GM18868 (cell line): Measurements from ENCODE around the gene ITIH6.
"Not testable (repeated sequence)": the region's sequence is repeated elsewhere in the genome, so short reads cannot be mapped to it uniquely, and the experiment has no call there.

Experiments used
- ATAC-seq: cut with Tn5 transposase; IDR thresholded peaks from one replicate; pipeline ENCODE4 v1.9.1; 2021; ENCODE audit warnings: mild to moderate bottlenecking, moderate library complexity; ENCODE audit not compliant: unreplicated experiment

ITIH6 gene

DNA sequence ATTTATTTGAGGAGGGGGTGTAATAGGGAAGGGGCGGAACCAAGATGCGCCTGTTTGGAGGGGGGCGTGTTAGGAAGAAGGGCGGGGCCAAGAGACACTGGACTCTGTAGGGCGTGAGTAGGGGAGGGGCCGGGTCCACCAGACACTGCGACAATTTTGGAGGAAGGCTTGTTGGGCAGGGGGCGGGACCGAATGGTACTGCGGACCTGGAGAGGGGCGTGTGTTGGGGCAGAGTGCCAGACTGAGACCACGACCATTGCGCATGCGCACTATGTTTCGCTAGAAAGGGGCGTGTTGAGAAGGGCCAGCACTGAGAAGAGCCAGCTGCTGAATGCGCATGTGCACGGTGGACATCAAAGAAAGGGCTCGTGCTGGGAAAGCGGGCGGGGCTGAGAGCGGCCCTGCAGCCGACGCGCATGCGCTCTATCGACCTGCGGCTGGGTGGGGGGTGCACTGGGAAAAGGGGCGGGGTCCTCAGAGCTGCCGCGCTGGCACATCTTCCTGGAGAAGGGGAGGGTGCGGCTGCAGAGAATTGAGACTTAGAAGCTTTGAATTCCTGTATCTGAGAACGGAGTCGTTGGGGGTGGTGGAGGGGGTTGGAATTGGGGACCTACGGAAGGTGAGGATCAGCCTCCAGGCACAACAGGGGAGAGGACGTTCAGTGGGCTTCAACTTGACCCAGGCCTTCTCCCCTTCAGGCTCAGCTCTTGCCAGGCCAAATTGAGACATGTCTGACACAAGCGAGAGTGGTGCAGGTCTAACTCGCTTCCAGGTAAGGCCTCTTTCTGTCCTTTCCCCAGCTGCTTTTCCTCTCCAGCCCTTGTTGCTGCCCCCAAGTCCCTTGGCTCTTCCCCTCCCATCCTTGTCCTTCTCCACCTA lies 10.8 kb upstream of the ITIH6 start:
- peak; percentile 80 for ATAC-seq

DNA sequence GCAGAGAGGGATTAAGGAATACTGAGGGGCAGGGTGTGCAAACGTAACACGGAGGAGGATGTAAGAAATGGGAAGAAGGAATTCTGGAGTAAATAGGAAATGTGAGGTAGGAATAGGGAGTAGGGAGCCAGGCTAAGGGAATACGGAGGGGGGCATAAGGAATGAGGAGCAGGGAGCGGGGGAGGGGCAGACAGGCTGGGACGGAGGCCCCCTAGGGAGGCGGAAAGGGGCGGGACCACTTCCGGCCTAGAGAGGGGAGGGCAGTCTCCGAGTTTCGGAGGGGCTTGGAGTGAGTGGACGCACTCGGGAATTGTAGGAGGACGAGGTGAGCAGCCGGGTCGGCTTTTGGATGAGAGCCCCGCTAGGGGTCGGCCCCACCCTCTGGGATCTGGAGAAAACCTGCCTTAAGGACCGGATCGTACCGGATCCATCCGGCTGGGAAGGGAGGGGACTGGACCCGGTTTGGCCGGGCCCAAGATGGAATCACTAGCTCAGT lies 10.1 kb upstream of the ITIH6 start:
- ATAC-seq = peak; percentile 24

DNA sequence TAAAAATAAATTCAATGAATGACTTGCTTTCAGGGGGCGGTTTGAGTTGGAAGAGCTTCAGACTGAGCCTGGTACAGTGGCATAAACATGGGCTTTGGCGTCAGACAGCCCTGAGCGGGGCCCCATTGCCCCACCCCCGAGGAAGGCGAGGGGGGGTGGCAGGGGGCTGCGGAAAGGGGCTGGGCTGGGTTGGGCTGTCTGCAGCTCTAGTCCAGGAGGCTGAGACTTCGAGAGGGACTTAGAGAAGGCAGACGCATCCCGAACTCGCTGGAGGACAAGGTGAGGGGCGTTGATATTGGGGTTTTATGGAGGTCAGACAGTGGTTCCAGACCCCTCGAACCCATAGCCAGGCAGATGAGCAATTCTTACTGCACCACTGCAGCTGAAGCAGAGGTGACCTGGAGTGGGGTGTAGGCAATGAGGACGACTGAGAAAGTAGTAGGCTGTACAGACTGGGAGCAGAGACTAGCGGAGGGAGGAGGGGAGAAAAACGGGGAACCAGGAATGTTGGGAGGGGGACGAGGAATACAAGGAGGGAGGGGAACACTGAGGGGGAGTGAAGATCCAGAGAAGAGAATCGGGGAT lies 9.6 kb upstream of the ITIH6 start, which contains the start of gene MAGED2:
TSS of gene MAGED2 (plus strand) at position 222 of the 585 bp plus-strand sequence. CDS start 1,587 bp downstream, outside the sequence.
- ATAC-seq = no peak

DNA sequence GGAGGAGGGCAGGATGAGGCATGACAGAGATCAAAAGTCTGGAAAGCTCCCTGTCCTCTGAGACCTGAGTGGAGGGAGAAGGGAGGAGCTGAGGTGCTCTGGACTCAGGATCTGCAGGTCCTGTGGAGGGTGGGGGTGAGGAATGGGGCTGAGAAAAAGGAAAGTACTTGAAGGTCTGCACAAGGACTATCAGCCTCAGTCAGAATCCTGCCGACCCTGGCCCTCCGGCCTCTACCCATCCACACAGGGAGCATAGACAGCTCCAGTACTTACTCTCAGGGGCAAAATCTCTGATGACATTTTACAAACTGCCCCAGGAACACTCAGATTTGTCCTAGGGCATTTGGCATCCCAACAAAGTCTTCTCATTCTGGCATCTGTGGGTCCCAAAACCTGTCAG lies 991 bp upstream of the ITIH6 start:
- ATAC-seq = no peak

DNA sequence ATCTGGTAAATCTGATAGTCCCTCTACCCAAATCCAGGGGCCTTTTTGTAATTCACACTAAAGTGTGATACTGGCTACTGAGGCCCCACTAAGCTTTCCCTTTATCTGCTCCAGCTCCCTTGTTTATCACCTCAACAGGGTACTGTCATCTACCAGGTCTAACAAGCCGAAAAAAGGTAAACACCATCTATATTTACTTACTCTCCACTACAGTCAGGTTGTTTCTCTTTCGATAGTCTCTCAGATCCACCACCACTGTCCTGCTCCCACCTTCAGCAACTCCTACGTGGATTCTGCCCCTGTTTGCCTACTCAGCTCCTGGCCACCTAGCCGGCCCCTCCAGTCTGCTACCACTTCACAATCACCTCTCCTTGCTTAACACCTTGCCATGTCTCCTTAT lies 3.3 kb downstream of the ITIH6 start:
- ATAC-seq = no peak

DNA sequence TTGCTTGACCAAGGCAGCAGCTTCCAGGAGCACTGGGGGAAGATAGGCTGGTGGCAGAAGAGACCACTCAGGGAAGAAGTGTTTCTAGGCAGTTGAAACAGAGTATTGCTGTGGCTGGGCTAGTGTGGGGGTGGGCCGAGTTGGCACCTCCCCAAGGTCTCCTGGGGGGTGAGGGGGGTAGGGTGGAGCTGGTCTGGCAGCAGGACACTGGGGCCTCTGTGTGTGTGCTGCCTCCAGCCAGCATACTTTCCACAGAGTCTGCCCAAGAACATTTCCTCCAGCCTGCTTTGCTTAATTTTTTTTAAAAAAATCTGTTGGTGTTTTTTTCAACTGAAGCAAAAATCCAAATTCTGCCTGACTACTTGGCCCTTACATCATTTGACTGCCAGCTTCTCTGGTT lies 4.0 kb downstream of the ITIH6 start:
- no peak for ATAC-seq

DNA sequence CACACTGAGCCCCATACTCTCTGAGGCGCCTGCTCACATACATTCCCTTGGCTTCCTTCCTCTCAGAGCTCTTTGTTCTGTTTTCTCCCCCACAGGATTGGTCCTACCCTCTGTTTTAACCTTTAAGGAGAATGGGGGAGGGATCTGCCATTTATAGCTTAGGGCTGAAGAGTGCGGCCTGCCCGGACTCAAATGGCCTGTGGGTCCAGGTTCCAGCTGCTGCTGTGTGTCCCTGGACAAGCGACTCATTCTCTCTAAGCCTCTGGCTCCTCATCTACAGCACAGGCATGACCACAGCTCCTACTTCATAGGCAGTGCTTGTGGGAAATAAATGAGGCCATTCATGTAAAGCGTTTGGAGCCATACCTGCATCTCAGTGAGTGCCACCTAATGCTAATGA lies 8.7 kb downstream of the ITIH6 start:
- not testable (repeated sequence) for ATAC-seq

DNA sequence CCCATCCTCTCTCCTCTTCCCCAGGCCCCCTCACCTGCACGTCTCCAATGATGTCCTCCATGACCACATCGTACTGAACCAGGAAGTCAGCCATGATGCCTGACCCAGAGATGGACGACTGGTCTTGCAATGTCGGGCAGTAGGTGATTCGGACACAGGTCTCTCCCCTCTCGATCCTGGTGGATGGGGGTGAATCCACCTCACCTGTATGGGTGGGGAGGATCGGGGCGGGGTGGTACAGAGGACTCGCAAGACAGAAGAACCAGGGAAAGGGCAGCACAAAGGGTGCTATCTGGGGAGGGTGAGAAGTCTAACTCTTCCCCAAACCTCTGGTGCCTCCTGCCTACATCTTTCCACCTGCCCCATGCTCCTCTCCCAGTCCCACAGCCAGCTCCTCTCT lies 9.6 kb downstream of the ITIH6 start:
- no peak for ATAC-seq

DNA sequence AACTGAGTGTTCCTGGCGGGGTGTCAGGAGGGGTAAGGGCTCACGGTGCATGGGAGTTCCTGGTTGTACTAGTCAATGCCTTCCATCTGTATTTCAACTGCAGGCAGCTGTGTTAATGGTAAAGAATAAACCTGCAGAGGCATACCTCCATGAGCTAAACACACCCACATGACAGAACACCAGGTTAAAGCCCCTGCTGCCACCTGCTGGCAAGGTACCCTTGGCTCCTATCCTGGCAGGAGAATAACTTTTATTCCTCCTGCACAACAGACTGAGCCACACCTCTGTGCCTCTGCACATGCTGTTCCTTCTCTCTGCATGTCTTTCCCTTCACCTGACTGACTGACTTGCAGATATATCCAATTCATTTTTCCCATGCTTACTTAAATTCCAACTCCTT lies 11.1 kb downstream of the ITIH6 start:
- peak; percentile 64 for ATAC-seq

DNA sequence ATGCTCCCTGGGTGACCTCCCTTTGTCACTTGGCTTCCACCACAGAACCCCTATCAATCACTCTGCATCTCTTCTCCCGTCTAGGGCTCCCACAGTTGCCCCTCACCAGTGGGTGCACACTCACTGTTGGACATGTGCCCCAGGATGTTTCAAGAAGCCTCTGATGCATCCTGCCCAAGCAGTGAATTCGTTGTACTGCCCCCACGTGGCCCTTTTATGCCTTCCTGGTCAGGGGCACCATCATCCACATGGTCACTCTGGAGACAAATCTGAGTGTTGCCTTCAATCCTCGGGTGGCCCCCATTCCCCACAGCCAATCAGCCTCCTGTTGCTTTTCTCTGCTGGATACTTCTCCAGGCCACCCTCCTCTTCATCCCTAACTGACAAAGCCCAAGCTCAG lies 12.2 kb downstream of the ITIH6 start:
- no peak for ATAC-seq

DNA sequence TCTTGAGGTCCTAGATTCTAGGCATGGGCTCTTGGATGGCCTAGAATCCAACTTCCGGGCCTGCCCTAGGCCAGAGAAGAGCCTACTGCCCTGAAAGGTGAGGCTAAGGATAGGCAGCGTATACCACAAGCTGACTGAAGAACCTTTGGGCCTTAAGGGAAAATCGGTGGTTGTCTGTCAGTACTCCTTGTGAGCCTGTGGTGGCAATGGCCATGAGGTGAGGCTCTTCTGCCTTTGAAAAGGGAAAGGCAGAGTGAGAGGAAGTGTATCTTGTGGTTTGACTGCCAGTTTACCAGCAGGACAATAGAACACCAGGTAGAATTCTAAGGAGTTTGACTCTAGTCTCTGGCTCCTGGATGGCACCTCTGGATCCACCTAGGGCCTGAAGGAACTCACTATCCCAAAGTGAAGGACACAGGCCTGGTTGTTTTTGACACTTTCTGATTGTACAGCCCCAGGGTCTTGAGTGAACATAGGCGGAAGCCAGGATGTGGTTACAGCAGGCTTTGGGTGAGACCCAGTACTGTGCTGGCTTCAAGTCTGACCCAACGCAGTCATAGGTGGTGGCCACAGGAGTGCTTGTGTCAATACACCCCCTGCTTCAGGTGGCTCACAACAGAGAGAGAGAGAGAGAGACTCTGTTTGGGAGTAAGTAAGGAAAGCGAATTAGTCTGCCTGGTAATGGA lies 20.9 kb downstream of the ITIH6 start:
- ATAC-seq = no peak

DNA sequence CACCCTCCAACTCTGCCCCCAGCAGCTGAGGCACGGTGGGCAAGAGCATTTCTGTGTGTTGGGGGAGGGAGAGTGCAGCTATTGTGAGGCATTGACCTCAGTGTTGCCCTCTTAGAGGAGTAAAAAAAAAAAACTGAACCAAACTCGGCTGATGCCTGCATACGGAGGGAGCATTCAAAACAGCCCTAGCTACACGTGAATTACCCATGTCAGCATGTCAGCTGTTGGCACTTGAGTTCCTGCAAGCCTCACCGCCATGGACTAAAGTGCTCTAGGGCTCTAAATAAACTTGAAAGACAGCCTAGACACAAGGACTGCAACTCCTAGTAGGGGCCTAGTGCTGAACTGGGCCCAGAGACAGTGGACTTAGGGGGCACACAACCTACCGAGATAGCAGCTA lies 22.0 kb downstream of the ITIH6 start:
- no peak for ATAC-seq

DNA sequence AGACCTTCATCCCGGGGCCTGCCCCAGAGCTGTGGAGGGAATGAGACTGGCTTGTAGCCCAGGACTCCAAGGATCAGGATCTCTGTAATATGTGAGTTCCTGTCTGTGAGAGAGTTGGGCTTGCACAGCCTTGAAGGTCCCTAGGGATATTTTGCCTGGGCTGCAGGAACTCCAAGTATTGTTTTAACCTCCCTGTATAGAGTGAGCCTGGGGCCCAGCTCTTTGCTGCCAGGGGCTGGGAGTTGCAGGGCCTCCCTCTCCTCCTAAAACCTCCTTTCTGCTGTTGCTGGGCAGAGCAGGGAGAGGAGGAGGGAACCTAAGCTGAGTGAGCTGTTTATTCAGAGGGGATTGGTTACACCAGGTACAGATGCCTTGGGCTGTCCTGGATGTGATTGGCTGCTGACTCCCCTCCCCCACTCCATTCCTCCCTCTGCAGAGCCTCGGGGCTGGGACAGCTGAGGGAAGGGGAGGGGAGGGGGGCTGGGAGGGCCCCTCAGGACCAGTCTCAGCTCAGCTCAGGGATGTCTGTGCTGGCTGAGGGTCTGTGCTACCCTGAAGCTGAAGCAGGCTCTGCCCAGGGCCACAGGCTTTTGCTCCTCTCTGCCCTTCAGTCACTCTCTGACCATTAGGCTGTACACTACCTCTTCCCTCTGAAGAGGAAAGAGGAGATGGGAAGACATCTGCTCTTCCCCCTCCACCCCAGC lies 23.5 kb downstream of the ITIH6 start:
- not testable (repeated sequence) for ATAC-seq

DNA sequence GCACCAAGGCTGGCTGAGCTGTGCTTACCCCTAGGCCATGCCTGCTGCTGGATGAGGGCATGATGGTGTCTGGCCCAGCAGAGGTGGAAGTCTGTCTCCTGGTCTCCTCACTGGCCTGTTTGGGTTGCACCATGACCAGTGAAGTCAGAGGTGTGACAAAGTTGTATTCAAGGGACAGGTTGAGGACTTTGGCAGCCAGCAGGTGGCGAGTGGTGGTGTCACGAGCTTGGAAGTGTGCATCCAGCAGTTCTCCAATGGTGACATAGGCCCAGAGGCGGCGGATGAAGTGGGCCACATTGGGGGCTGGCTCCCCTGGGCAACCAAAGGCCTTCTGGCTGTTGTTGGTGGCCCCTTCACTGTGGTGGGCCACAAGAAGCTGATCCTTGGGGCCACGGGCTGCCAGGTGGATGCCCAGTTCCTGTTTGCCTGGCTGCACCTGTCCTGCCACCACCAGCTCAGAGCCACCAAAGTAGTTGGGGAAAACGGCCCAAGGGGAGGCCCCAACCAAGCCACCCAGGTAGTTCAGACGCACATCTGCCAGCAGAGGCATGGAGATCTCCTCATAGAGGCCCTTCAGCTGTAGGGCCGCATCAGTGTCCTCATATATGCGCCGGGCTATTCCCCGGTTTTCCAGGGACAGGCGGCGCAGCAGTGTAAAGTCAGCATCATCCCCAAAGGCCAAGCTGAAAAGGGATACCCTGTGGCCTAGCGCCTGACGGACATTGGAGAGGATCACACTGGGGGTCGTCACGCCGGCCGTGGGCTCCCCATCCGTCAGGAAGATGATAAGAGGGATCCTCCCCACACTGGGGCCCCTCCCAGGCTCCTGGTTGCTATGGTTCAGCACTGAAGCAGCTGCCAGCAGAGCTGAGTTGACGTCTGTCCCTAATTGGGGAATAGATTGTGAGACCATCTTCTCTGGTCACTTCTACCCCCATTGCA lies 39.7 kb downstream of the ITIH6 start:
- ATAC-seq = no peak

DNA sequence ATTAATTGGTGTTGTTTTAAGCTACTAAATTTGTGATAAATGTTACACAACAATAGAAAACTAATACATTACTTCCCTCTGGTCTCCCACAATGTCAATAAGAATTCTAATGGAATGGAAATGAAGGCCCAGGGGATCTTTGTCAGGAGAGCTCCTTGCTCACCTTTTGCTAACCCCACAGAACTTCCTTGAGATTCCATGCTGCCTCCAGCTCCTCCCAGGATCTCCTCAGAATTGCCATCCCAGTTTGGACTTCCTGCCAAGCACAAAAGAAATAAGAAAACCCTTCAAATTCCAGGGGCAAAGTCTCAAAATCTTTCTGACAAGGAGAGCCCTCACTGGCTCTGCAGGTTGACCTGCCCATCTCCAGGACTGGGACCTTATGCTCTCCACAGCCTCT lies 43.2 kb downstream of the ITIH6 start:
- no peak for ATAC-seq

DNA sequence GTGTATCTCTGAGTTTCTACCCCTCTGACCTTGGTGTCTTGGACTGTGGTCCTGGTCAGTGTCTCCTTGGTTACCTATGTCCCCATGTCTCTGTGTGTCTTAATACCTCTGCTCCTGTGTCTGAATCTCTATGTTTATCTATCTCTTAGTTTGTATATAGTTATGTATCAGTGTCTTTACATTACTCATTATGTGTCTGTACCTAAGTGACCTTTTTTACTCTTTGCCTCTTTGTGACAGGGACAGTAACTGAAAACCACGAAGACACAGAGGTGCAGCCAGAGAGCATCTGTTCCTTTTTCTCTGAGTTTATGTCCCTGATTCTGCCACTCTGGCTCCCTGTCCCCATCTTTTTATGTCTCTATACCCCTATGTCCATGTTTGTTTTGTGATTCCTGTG lies 49.4 kb downstream of the ITIH6 start:
- ATAC-seq = peak; percentile 14

DNA sequence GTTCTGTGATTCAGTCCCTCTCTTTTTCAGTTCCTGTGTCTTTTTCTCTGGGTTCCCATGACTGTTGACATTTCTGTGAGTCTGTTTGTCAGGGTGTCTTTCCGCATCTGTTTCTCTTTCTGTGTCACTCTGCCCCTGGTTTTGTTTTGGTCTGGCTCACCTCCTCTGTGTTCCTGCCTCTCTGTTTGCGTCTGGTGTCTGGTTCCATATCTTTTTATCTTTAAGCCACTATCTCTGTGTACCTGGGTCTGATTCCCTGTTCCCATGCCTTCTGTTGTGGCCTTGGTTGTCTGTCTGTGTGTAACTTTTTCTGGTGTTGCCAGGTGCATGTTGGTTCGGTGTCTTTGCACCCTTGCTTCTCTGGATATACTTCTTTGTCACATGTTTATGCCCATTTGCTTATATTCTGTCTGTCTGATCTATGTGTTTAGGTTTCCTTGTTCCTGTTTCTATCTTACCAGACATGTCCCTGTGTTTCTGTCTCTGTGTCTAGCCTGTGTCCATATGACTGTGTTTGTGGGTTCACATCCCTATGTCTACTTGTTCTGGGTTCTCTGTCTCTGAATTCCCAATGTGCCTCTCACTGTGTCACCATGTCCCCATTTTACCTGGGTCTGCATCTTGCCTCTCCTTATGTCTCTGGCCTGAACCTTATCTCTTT lies 50.2 kb downstream of the ITIH6 start:
- ATAC-seq = peak; percentile 63

DNA sequence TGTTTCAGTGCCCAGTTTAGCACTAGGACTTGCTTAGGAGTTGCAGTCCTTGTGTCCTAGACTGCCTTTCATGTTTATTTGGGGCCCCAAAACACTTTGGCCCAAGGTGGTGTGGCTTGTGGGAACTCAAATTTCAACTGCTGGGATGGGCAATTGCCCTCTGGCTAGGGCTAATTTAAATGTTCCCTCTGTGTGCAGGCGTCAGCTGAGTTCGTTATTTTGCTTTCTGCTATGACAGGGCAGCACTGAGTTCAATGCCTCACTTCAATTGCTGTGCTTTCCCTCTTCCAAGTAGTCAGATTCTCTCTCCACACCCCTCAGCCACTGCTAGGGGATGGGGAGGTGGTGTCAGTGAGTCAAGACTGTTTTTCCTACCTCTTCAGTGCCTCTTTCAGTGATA lies 51.1 kb downstream of the ITIH6 start:
- ATAC-seq = no peak

DNA sequence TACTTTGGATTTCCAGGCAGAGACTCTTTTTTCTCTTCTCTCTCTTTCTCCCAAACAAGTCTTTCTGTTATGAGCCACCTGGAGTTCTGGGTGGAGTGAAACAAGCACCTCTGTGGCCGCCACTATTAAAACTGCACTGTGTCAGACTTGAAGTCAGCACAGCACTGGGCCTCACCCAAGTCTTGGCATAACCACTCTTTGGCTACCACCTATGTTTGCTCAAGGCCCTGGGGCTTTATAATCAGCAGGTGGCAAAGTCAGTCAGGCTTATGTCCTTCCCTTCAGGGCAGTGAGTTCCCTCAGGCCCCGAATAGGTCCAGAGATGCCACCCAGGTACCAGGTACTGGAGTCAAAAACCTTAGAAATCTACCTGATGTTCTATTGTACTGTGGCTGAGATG lies 52.4 kb downstream of the ITIH6 start:
- no peak for ATAC-seq
